Activated naive CD4-positive, alpha-beta T cell (primary cell): ENCODE results near the gene DSCAML1.

Source experiments
- DNase-seq, 4 experiments: peaks; one replicate each; lab custom pipeline; 2025; lab: John Stamatoyannopoulos, UW

The DSCAML1 gene

GRCh38 chr11:117549417-117549816, 247.6 kb downstream of the DSCAML1 start:
- DNase-seq = no peak

GRCh38 chr11:117548876-117549275, 248.1 kb downstream of the DSCAML1 start:
- no peak for DNase-seq

GRCh38 chr11:117547946-117548345, 249.1 kb downstream of the DSCAML1 start:
- no peak for DNase-seq

GRCh38 chr11:117547195-117547850, 249.7 kb downstream of the DSCAML1 start:
- no peak for DNase-seq

- DNase-seq = no peak
Measured at GRCh38 chr11:117546431-117547194, 250.4 kb downstream of the DSCAML1 start.

GRCh38 chr11:117545706-117546105, 251.3 kb downstream of the DSCAML1 start:
- no peak for DNase-seq

- no peak for DNase-seq
Measured at GRCh38 chr11:117544130-117544800, 252.8 kb downstream of the DSCAML1 start.

- DNase-seq = no peak
Measured at GRCh38 chr11:117541211-117541610, 255.8 kb downstream of the DSCAML1 start.

GRCh38 chr11:117538263-117539135, 258.5 kb downstream of the DSCAML1 start:
- DNase-seq = no peak

GRCh38 chr11:117535850-117536411, 261.1 kb downstream of the DSCAML1 start:
- DNase-seq = no peak

GRCh38 chr11:117535201-117535849, 261.7 kb downstream of the DSCAML1 start:
- no peak for DNase-seq

- no peak for DNase-seq
Measured at GRCh38 chr11:117532568-117532967, 264.4 kb downstream of the DSCAML1 start.

- no peak for DNase-seq
Measured at GRCh38 chr11:117529816-117530215, 267.2 kb downstream of the DSCAML1 start.

- no peak for DNase-seq
Measured at GRCh38 chr11:117528097-117528721, 268.8 kb downstream of the DSCAML1 start.

- DNase-seq = no peak
Measured at GRCh38 chr11:117527271-117527670, 269.7 kb downstream of the DSCAML1 start.

GRCh38 chr11:117525866-117526542, 271.0 kb downstream of the DSCAML1 start:
- no peak for DNase-seq

GRCh38 chr11:117524468-117525183, 272.4 kb downstream of the DSCAML1 start:
- DNase-seq = no peak

GRCh38 chr11:117523680-117524079, 273.3 kb downstream of the DSCAML1 start:
- DNase-seq = no peak

- no peak for DNase-seq
Measured at GRCh38 chr11:117521974-117522373, 275.0 kb downstream of the DSCAML1 start.
